Left cardiac atrium (tissue), 4 donors: Measurements from ENCODE around the gene RRP1B. TPM values are rescaled to one million over a fixed set of nuclear protein-coding genes. Genes with fewer than 3 reads are reported as not detected.
"Not testable (repeated sequence)": the region's sequence is repeated elsewhere in the genome, so short reads cannot be mapped to it uniquely, and the experiment has no call there.

Experiments
- ATAC-seq, 2 donors: fragments of 200-7000 bp; cut with Tn5 transposase; one replicate each; pipeline ENCODE4 v1.9.1; 2020; ENCODE audit warnings: mild to moderate bottlenecking in 2 of 2, moderate library complexity in 2 of 2
- DNase-seq: peaks from one replicate; pipeline ENCODE4 v3.0.0-alpha.2; 2020
- intact Hi-C, 2 donors: fragments of 100-400 bp; cut with DNase I; formaldehyde crosslinking; loops; one replicate each; pipeline versions ENCODE4 v1.14.1 to v1.15.1; 2022 to 2023
- total RNA-seq, 2 donors: library from RNA; stranded (reverse); fragmentation: NEBNext Ultra II Directional; extraction: Animal tissue kit (Norgen Biotek cat#: 25700); gene quantifications; one replicate each; pipeline ENCODE4 v1.2.1, GENCODE V29; 2021
- donor health status: DM: no; HTN: yes; CAD: no.
- donor health status: DM: no; HTN: yes; CAD: no; lungs with severe emphysema.
- donor health status: DM: yes; HTN: yes; CAD: no.
- donor health status: Dilated cardiomyopathy.

The RRP1B gene
- total RNA-seq, 2 donors from 2014 or later: 11.0 to 14.2 TPM

- ATAC-seq (no peak), DNase-seq (no peak)
- intact Hi-C loops: no loop called here
Measured at GRCh38 chr21:43635436-43635835, 23.9 kb upstream of the RRP1B start.

- intact Hi-C loops: loop anchor here in 1 of 2 donors (2.0 kb wide), 1 partner anchor 19 kb away; no protein-coding TSS in a partner anchor
- ATAC-seq (no peak), DNase-seq (no peak)
Measured at GRCh38 chr21:43637530-43638158, 21.7 kb upstream of the RRP1B start.

GRCh38 chr21:43639470-43640353 lies 19.6 kb upstream of the RRP1B start:
- ATAC-seq (peak in 1 of 2 donors; percentile 81), DNase-seq (no peak)
- intact Hi-C loops: loop anchor here (2.0 to 5.0 kb wide), 2 partner anchors 21 to 32 kb away; no protein-coding TSS in a partner anchor

- DNase-seq: no peak
- intact Hi-C loops: loop anchor here in 1 of 2 donors (5.0 kb wide), 1 partner anchor 33 kb away; no protein-coding TSS in a partner anchor
- ATAC-seq: no peak
Measured at GRCh38 chr21:43640400-43640799, 19.0 kb upstream of the RRP1B start.

- DNase-seq: no peak
Measured at GRCh38 chr21:43643193-43643592, 16.2 kb upstream of the RRP1B start.

GRCh38 chr21:43644071-43644470 lies 15.3 kb upstream of the RRP1B start:
- intact Hi-C loops: loop anchor here in 1 of 2 donors (5.0 kb wide), 1 partner anchor 37 kb away; no protein-coding TSS in a partner anchor
- ATAC-seq (no peak), DNase-seq (no peak)

More at GRCh38 chr21:43643193-43643592, 16.2 kb upstream of the RRP1B start:
- ATAC-seq: no peak
- intact Hi-C loops: loop anchor here in 1 of 2 donors (5.0 kb wide), 1 partner anchor 36 kb away; no protein-coding TSS in a partner anchor

GRCh38 chr21:43644609-43645008 lies 14.8 kb upstream of the RRP1B start:
- intact Hi-C loops: loop anchor here in 1 of 2 donors (5.0 kb wide), 1 partner anchor 37 kb away; no protein-coding TSS in a partner anchor
- DNase-seq (peak; percentile 39), ATAC-seq (peak in 1 of 2 donors; percentile 27)

- intact Hi-C loops: no loop called here
- ATAC-seq: peak; percentile 84 to 90
- peak; percentile 54 for DNase-seq
Measured at GRCh38 chr21:43645136-43645891, 14.0 kb upstream of the RRP1B start.

GRCh38 chr21:43645976-43646375 lies 13.4 kb upstream of the RRP1B start:
- intact Hi-C loops: no loop called here
- DNase-seq (no peak), ATAC-seq (no peak)

- ATAC-seq (peak; percentile 94 to 97), DNase-seq (peak; percentile 92)
- intact Hi-C loops: no loop called here
Measured at GRCh38 chr21:43646550-43647260, 12.7 kb upstream of the RRP1B start.

- DNase-seq (no peak), ATAC-seq (no peak)
- intact Hi-C loops: no loop called here
Measured at GRCh38 chr21:43648171-43648570, 11.2 kb upstream of the RRP1B start.

- intact Hi-C loops, ATAC-seq, DNase-seq: not testable (repeated sequence)
Measured at GRCh38 chr21:43651926-43652325, 7.4 kb upstream of the RRP1B start.

- DNase-seq: no peak
- ATAC-seq: no peak
- intact Hi-C loops: no loop called here
Measured at GRCh38 chr21:43652616-43653015, 6.7 kb upstream of the RRP1B start.

GRCh38 chr21:43653626-43654025 lies 5.7 kb upstream of the RRP1B start:
- DNase-seq (no peak), ATAC-seq (no peak)
- intact Hi-C loops: no loop called here

GRCh38 chr21:43654806-43655489 lies 4.4 kb upstream of the RRP1B start:
- ATAC-seq: no peak
- intact Hi-C loops: no loop called here
- no peak for DNase-seq

GRCh38 chr21:43657355-43658087 lies 1.8 kb upstream of the RRP1B start:
- intact Hi-C loops: no loop called here

GRCh38 chr21:43658088-43658741 lies 1.1 kb upstream of the RRP1B start:
- intact Hi-C loops: no loop called here
- no peak for DNase-seq
- no peak for ATAC-seq

More at GRCh38 chr21:43657355-43658087, 1.8 kb upstream of the RRP1B start:
- ATAC-seq: peak in 1 of 2 donors; percentile 7
- DNase-seq: peak; percentile 67
